MM.1S (cell line): ENCODE data around the gene C12orf42.

Source experiments
- DNase-seq: peaks from one replicate; pipeline ENCODE4 v3.0.0-alpha.2; 2015
- H2AFZ ChIP-seq: fragments of 300-600 bp; sonication (generic); 2 replicates; pipeline ENCODE4 v1.6.0; 2016; ENCODE audit warnings: antibody characterized with exemption, low read length
- H3F3A ChIP-seq: fragments of 300-600 bp; sonication (generic); 2 replicates; pipeline ENCODE4 v1.6.1; 2016; ENCODE audit warnings: mild to moderate bottlenecking, antibody characterized with exemption, low read length, moderate library complexity, mixed read lengths; ENCODE audit not compliant: insufficient read depth
- H3K27ac ChIP-seq: fragments of 300-600 bp; sonication (generic); 2 replicates; pipeline ENCODE4 v1.5.1; 2016; ENCODE audit warnings: mild to moderate bottlenecking, low read length
- H3K27me3 ChIP-seq: fragments of 300-600 bp; sonication (generic); replicated peaks from 2 replicates; pipeline ENCODE4 v1.6.0; 2016; ENCODE audit warnings: low read length; ENCODE audit not compliant: insufficient read depth
- H3K36me3 ChIP-seq: fragments of 300-600 bp; sonication (generic); replicated peaks from 2 replicates; pipeline ENCODE4 v1.6.1; 2016; ENCODE audit warnings: mild to moderate bottlenecking, low read length, mixed read lengths; ENCODE audit not compliant: insufficient read depth
- H3K4me1 ChIP-seq: fragments of 300-600 bp; sonication (generic); 2 replicates; pipeline ENCODE4 v1.6.1; 2016; ENCODE audit warnings: low read length, mixed read lengths
- H3K4me2 ChIP-seq: fragments of 300-600 bp; sonication (generic); 2 replicates; pipeline ENCODE4 v1.6.0; 2016; ENCODE audit warnings: low read depth, low read length
- H3K4me3 ChIP-seq: fragments of 300-600 bp; sonication (generic); 2 replicates; pipeline ENCODE4 v1.5.1; 2016; ENCODE audit warnings: low read length, mixed read lengths
- H3K79me2 ChIP-seq: fragments of 300-600 bp; sonication (generic); 2 replicates; pipeline ENCODE4 v1.6.1; 2016; ENCODE audit warnings: mixed run types, low read length, mixed read lengths
- H3K9ac ChIP-seq: fragments of 300-600 bp; sonication (generic); 2 replicates; pipeline ENCODE4 v1.6.1; 2016; ENCODE audit warnings: low read length, mixed read lengths
- H3K9me2 ChIP-seq: fragments of 300-600 bp; sonication (generic); replicated peaks from 2 replicates; pipeline ENCODE4 v1.6.1; 2016; ENCODE audit warnings: mild to moderate bottlenecking, low read length, mixed read lengths; ENCODE audit not compliant: insufficient read depth
- H3K9me3 ChIP-seq: fragments of 300-600 bp; sonication (generic); replicated peaks from 2 replicates; pipeline ENCODE4 v1.6.1; 2016; ENCODE audit warnings: mild to moderate bottlenecking, low read length, mixed read lengths; ENCODE audit not compliant: insufficient read depth
- H4K20me1 ChIP-seq: fragments of 300-600 bp; sonication (generic); 2 replicates; pipeline ENCODE4 v1.6.1; 2016; ENCODE audit warnings: mild to moderate bottlenecking, low read length, moderate library complexity, mixed read lengths; ENCODE audit not compliant: insufficient read depth
- EZH2 ChIP-seq: fragments of 300-600 bp; sonication (generic); optimal IDR thresholded peaks from 2 replicates; pipeline ENCODE3; 2017; ENCODE audit warnings: low read depth, mild to moderate bottlenecking, antibody characterized with exemption, low read length, mixed read lengths
- EZH2phosphoT487 ChIP-seq: fragments of 300-600 bp; sonication (generic); IDR thresholded peaks from 2 replicates; pipeline ENCODE4 v1.6.1; 2018; ENCODE audit warnings: antibody characterized with exemption, low read length
- TF ChIP-seq, protein P1 (sequence below): fragments of 300-600 bp; sonication (generic); IDR thresholded peaks from 2 replicates; pipeline ENCODE4 v1.5.1; 2016; ENCODE audit warnings: antibody characterized with exemption, low read length, mixed read lengths

Gene C12orf42

DNA sequence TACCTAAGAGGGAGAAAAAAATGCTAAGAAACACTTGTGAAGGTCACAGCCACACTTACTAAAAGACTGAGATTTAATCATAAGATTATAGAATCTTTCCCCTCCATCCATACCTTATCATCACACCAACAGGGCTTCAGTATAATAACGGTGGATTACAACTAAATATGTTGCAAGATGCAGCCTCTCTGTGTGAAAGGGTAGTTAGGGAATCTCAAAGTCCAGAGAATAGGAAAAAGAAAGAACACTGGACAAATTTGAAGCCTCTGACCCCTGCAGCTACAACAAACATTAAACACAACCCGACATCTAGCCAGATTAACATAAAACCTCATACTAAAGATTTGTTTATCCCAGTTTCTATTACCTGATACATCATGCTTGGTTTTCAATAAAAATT, 181.0 kb downstream of the C12orf42 start:
- H3K9ac ChIP-seq: no peak overlapping the region

DNA sequence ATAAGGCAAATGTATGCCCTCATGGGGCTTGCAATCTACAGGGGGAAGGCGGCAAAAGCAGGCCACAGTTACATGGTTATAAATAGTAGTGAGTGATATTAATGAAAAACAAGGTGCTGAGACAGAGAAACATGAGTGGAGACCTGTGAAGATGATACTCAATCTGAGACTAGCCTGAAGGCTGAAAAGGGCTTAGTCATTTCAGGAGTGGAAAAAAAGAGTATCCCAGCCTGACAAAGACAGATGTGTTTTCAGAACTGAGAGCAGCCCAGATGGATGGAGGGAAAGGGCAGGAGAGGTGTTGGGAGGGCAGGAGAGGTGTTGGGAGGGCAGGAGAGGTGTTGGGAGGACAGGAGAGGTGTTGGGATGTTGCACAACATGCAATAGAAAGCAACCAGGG, 181.9 kb downstream of the C12orf42 start:
- H3F3A ChIP-seq: no peaks in the 10 kb centered on the region
- no peak overlapping the region for H2AFZ ChIP-seq

More for the DNA sequence above, 181.0 kb downstream of the C12orf42 start:
- Histone ChIP-seq H3K36me3 (no peaks in the 10 kb centered on the region), H3K4me2 (no peak overlapping the region), H3K9me3 (no peaks in the 10 kb centered on the region), H3K79me2 (no peaks in the 10 kb centered on the region), H3K4me1 (0 out of 2 replicates have a peak, but pooled peaks cover 14% of the 10 kb centered on the region), H3K27me3 (no peaks in the 10 kb centered on the region), H2AFZ (no peak overlapping the region), H3K27ac (no peak overlapping the region), H3F3A (no peaks in the 10 kb centered on the region), H3K4me3 (no peak overlapping the region), H4K20me1 (no peaks in the 10 kb centered on the region), H3K9me2 (no peaks in the 10 kb centered on the region)
- no peak for DNase-seq
- TF ChIP-seq, protein P1, sequence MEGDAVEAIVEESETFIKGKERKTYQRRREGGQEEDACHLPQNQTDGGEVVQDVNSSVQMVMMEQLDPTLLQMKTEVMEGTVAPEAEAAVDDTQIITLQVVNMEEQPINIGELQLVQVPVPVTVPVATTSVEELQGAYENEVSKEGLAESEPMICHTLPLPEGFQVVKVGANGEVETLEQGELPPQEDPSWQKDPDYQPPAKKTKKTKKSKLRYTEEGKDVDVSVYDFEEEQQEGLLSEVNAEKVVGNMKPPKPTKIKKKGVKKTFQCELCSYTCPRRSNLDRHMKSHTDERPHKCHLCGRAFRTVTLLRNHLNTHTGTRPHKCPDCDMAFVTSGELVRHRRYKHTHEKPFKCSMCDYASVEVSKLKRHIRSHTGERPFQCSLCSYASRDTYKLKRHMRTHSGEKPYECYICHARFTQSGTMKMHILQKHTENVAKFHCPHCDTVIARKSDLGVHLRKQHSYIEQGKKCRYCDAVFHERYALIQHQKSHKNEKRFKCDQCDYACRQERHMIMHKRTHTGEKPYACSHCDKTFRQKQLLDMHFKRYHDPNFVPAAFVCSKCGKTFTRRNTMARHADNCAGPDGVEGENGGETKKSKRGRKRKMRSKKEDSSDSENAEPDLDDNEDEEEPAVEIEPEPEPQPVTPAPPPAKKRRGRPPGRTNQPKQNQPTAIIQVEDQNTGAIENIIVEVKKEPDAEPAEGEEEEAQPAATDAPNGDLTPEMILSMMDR: no peak
- no peak for TF ChIP-seq EZH2
- TF ChIP-seq EZH2phosphoT487: no peak

DNA sequence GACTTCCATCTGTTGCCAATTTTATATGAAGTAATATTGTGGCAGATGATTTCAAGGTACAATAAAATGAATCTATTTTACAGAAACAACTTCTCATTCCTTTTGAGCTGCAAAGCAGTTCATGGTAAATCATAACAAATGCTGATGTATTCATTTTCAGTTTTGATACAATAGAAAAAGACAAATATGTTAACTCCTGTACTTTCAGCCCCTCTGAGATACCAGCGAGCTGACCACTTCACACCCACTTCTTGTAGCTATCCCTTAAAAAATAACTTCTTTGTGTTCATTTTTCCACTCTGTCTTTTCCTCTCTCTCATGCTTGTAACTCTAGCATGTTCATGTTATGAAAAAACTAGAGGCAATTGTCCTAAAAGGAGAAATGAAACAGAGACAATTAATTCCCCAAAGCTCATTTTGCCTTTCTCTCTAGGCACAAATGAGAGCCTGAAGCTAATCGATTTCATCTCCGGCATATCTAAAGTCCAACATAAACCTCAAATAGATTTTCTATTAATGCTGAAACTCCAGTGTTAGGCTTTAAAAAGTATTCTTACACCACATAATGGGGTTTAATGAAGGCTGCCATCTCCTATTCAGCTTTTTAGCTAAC, 182.9 kb downstream of the C12orf42 start:
- H3K4me3 ChIP-seq: no peak overlapping the region
- H3K4me1 ChIP-seq: 0 out of 2 replicates have a peak, but pooled peaks cover 14% of the 10 kb centered on the region
- H3K9me3 ChIP-seq: no peaks in the 10 kb centered on the region
- no peaks in the 10 kb centered on the region for H4K20me1 ChIP-seq
- no peaks in the 10 kb centered on the region for H3K9me2 ChIP-seq
- H3K36me3 ChIP-seq: no peaks in the 10 kb centered on the region
- H3K27ac ChIP-seq: no peak overlapping the region
- TF ChIP-seq EZH2 (no peak), EZH2phosphoT487 (no peak)
- TF ChIP-seq, protein P1: no peak
- H2AFZ ChIP-seq: no peak overlapping the region
- H3K9ac ChIP-seq: no peak overlapping the region
- peak; percentile 7 for DNase-seq
- no peaks in the 10 kb centered on the region for H3K79me2 ChIP-seq
- no peaks in the 10 kb centered on the region for H3F3A ChIP-seq
- no peaks in the 10 kb centered on the region for H3K27me3 ChIP-seq
- peak overlapping the region; percentile 22; the same call in 1 of the 2 replicates for H3K4me2 ChIP-seq

More for the DNA sequence above, 181.9 kb downstream of the C12orf42 start:
- no peaks in the 10 kb centered on the region for H3K79me2 ChIP-seq
- H3K9me3 ChIP-seq: no peaks in the 10 kb centered on the region
- H3K4me3 ChIP-seq: no peak overlapping the region
- 0 out of 2 replicates have a peak, but pooled peaks cover 14% of the 10 kb centered on the region for H3K4me1 ChIP-seq
- H3K4me2 ChIP-seq: no peak overlapping the region
- H3K27ac ChIP-seq: no peak overlapping the region
- no peak overlapping the region for H3K9ac ChIP-seq
- no peaks in the 10 kb centered on the region for H3K9me2 ChIP-seq
- no peaks in the 10 kb centered on the region for H3K36me3 ChIP-seq
- H4K20me1 ChIP-seq: no peaks in the 10 kb centered on the region
- no peak for DNase-seq
- TF ChIP-seq EZH2: no peak
- TF ChIP-seq EZH2phosphoT487: no peak
- TF ChIP-seq, protein P1: no peak
- H3K27me3 ChIP-seq: no peaks in the 10 kb centered on the region
